A549 (cell line): ENCODE results near the gene ANK3.

Experiments used
- CHD2 ChIP-seq: fragments of 150-350 bp; IDR thresholded peaks from 2 replicates; pipeline ENCODE4 v1.6.1; 2014; ENCODE audit warnings: low read length; ENCODE audit not compliant: partially characterized antibody
- JUN ChIP-seq, 2 experiments: fragments of >200 bp; sonication (Bioruptor Twin); formaldehyde crosslinking; IDR thresholded peaks; 2 replicates in 1 of 2; 3 replicates in 1 of 2; pipeline ENCODE4 v1.6.1; 2016 to 2017
- MYC ChIP-seq: IDR thresholded peaks from 2 replicates; pipeline ENCODE4 v1.6.1; 2012; ENCODE audit warnings: mild to moderate bottlenecking, inconsistent platforms, low read length, improper control_type of control experiment, borderline replicate concordance
- PBX3 ChIP-seq: IDR thresholded peaks from 2 replicates; pipeline ENCODE4 v1.6.1; 2012
- POLR2A ChIP-seq: IDR thresholded peaks from 2 replicates; pipeline ENCODE4 v1.6.1; 2012; ENCODE audit warnings: mild to moderate bottlenecking, low read length
- TF ChIP-seq, protein P1 (sequence below): fragments of >200 bp; sonication (Bioruptor Twin); formaldehyde crosslinking; IDR thresholded peaks from 3 replicates; pipeline ENCODE4 v1.5.1; 2016
- TF ChIP-seq, protein P2 (sequence below): fragments of 250-450 bp; sonication (Bioruptor Pico); IDR thresholded peaks from 2 replicates; pipeline ENCODE4 v1.5.0; 2021; ENCODE audit warnings: mild to moderate bottlenecking, moderate library complexity, borderline replicate concordance
- TF ChIP-seq, protein P3 (sequence below): IDR thresholded peaks from 2 replicates; pipeline ENCODE4 v1.6.1; 2012

- no peak for TF ChIP-seq CHD2
- TF ChIP-seq, protein P1, sequence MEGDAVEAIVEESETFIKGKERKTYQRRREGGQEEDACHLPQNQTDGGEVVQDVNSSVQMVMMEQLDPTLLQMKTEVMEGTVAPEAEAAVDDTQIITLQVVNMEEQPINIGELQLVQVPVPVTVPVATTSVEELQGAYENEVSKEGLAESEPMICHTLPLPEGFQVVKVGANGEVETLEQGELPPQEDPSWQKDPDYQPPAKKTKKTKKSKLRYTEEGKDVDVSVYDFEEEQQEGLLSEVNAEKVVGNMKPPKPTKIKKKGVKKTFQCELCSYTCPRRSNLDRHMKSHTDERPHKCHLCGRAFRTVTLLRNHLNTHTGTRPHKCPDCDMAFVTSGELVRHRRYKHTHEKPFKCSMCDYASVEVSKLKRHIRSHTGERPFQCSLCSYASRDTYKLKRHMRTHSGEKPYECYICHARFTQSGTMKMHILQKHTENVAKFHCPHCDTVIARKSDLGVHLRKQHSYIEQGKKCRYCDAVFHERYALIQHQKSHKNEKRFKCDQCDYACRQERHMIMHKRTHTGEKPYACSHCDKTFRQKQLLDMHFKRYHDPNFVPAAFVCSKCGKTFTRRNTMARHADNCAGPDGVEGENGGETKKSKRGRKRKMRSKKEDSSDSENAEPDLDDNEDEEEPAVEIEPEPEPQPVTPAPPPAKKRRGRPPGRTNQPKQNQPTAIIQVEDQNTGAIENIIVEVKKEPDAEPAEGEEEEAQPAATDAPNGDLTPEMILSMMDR: no peak
- no peak for TF ChIP-seq POLR2A
- no peak for TF ChIP-seq PBX3
- no peak for TF ChIP-seq MYC
- TF ChIP-seq, protein P2, sequence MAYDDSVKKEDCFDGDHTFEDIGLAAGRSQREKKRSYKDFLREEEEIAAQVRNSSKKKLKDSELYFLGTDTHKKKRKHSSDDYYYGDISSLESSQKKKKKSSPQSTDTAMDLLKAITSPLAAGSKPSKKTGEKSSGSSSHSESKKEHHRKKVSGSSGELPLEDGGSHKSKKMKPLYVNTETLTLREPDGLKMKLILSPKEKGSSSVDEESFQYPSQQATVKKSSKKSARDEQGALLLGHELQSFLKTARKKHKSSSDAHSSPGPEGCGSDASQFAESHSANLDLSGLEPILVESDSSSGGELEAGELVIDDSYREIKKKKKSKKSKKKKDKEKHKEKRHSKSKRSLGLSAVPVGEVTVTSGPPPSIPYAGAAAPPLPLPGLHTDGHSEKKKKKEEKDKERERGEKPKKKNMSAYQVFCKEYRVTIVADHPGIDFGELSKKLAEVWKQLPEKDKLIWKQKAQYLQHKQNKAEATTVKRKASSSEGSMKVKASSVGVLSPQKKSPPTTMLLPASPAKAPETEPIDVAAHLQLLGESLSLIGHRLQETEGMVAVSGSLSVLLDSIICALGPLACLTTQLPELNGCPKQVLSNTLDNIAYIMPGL: no peak
- TF ChIP-seq, protein P3, sequence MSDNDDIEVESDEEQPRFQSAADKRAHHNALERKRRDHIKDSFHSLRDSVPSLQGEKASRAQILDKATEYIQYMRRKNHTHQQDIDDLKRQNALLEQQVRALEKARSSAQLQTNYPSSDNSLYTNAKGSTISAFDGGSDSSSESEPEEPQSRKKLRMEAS: no peak
- no peak for TF ChIP-seq JUN (IDR thresholded peaks at IDR 0.05)
Observed at GRCh38 chr10:60400366-60400765, 10.7 kb upstream of the ANK3 start.
